GM13976 (cell line): ENCODE data around the gene MCUB.

Source experiments
- DNase-seq: peaks from one replicate; pipeline ENCODE4 v3.0.0; 2012; ENCODE audit warnings: low spot score
- in situ Hi-C: fragments of 300-500 bp; cut with MboI; formaldehyde crosslinking; loops from one replicate; pipeline ENCODE4 v1.12.0; 2022; ENCODE audit warnings: low sequenced_read_pairs, mixed read lengths, inconsistent platforms; ENCODE audit not compliant: unreplicated experiment
- TF ChIP-seq, protein P1 (sequence below): IDR thresholded peaks from 2 replicates; pipeline ENCODE4 v1.5.1; 2012; ENCODE audit warnings: borderline replicate concordance, mild to moderate bottlenecking; ENCODE audit not compliant: insufficient read depth; ENCODE audit errors: extremely low read depth, missing control alignments, control extremely low read depth

MCUB gene

GRCh38 chr4:109608879-109609278 lies 48.8 kb downstream of the MCUB start:
- no peak for DNase-seq
- TF ChIP-seq, protein P1, sequence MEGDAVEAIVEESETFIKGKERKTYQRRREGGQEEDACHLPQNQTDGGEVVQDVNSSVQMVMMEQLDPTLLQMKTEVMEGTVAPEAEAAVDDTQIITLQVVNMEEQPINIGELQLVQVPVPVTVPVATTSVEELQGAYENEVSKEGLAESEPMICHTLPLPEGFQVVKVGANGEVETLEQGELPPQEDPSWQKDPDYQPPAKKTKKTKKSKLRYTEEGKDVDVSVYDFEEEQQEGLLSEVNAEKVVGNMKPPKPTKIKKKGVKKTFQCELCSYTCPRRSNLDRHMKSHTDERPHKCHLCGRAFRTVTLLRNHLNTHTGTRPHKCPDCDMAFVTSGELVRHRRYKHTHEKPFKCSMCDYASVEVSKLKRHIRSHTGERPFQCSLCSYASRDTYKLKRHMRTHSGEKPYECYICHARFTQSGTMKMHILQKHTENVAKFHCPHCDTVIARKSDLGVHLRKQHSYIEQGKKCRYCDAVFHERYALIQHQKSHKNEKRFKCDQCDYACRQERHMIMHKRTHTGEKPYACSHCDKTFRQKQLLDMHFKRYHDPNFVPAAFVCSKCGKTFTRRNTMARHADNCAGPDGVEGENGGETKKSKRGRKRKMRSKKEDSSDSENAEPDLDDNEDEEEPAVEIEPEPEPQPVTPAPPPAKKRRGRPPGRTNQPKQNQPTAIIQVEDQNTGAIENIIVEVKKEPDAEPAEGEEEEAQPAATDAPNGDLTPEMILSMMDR: no peak
- in situ Hi-C loops: no loop called here

- DNase-seq: no peak
- TF ChIP-seq, protein P1: no peak
- in situ Hi-C loops: no loop called here
These were observed 49.4 kb downstream of the MCUB start for GRCh38 chr4:109609431-109609830.

DNA sequence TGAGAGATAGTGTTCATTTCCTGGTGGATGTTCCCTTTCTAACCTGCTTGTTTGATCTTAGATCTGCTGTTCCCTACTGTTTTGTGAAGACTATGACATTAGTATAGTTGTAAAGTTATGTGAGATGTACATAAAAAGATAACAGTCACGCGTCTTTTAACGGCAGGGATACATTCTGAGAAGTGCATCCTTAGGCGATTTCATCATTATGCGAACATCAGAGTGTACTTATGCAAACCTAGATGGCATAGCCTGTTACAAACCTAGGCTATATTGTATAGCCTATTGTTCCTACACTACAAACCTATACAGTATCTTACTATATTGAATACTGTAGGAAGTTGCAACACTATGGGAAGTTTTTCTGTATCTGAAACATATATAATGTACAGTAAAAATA lies 50.4 kb downstream of the MCUB start:
- TF ChIP-seq, protein P1: no peak
- in situ Hi-C loops: no loop called here

DNA sequence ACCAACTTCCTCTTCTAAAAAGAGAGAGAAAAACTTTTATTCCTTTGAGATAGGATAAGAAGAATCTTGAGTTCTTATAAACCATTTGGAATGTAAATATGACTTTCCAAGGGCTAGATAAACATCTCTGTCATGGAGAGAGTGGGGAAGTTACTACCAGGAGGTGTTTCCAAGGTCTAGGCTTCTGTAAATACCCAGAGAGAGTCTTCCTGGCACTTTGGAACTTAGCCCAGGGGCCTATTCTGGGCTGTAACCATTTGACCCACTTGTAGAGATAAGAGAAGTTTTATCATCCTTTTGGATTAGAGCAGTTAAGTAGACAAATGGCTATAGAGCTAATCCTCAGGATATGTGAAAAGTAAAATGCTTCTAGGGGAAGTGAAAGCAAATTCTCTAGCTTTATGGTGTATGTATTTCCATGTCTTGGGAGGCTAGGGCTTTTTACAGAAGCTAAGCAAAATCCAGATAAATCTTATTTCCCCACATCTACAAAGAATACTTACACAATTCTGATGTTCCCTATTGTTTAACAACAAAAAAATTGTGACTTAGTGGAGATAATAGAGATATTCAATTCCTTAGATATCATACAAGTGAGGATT lies 51.1 kb downstream of the MCUB start:
- in situ Hi-C loops: no loop called here
- TF ChIP-seq, protein P1: no peak
- DNase-seq: no peak

More for the DNA sequence above, 50.4 kb downstream of the MCUB start:
- DNase-seq: no peak

DNA sequence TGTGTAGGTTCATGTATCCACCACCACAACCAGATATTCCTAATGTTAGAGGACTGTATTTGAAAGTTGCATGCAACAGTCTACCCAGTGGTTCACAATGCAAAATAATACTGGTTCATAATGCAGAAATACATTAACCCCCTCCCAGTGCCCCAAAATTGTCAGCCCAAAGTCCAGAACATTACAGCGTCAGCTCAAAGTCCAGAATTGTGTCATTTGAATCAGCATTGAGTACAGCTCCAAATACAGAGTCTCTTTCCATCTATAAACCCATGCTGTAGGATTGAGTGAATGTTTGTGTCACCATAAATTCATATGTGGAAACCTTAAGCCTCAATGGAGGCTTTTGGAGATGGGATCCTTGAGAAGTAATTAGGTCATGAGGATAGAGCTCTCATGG lies 54.0 kb downstream of the MCUB start:
- DNase-seq: no peak
- TF ChIP-seq, protein P1: no peak
- in situ Hi-C loops: no loop called here

DNA sequence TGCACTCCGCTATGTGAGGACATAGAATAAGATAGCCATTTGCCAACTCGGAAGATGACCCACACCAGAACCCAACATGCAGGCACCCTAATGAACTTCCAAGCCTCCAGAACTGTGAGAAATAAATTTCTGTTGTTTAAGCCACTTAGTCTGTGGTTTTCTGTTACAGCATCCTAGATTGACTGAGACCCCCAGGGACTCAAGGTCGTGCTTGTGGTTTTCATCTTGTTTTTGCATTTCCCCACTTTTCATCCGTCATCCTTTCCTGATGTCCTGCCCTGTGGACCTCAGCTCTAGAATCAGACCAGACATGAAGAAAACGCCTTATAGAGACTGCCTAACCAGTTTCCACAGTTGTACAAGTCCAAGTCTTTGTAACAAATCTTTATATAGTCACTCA lies 54.4 kb downstream of the MCUB start:
- TF ChIP-seq, protein P1: no peak
- in situ Hi-C loops: no loop called here

More for the DNA sequence above, 54.4 kb downstream of the MCUB start:
- DNase-seq: no peak
